ACC112 (cell line): ENCODE measurements around the gene ATXN1.

Experiments
- H2AFZ ChIP-seq: fragments of 200-600 bp; sonication (generic); one replicate; pipeline ENCODE4 v1.6.0; 2017; ENCODE audit warnings: antibody characterized with exemption, low read length; ENCODE audit not compliant: unreplicated experiment
- H3K27ac ChIP-seq: fragments of 200-600 bp; sonication (generic); 2 replicates; pipeline ENCODE4 v1.5.1; 2014; ENCODE audit warnings: low read depth, mild to moderate bottlenecking, antibody characterized with exemption, low read length, moderate library complexity
- H3K27me3 ChIP-seq: fragments of 200-600 bp; sonication (generic); 2 replicates; pipeline ENCODE4 v1.6.1; 2014; ENCODE audit warnings: mild to moderate bottlenecking, antibody characterized with exemption, low read length, moderate library complexity, mixed read lengths; ENCODE audit not compliant: insufficient read depth
- H3K36me3 ChIP-seq: fragments of 200-600 bp; sonication (generic); 2 replicates; pipeline ENCODE4 v1.6.1; 2016; ENCODE audit warnings: mild to moderate bottlenecking, antibody characterized with exemption, low read length, moderate library complexity, mixed read lengths; ENCODE audit not compliant: insufficient read depth
- H3K4me1 ChIP-seq: fragments of 200-600 bp; sonication (generic); one replicate; pipeline ENCODE4 v1.6.1; 2016; ENCODE audit warnings: low read length, mixed read lengths; ENCODE audit not compliant: insufficient read depth, unreplicated experiment, control insufficient read depth
- H3K4me3 ChIP-seq: fragments of 200-600 bp; sonication (generic); 2 replicates; pipeline ENCODE4 v1.5.1; 2014; ENCODE audit warnings: mild to moderate bottlenecking, low read depth, low read length
- H3K79me2 ChIP-seq: fragments of 200-600 bp; sonication (generic); one replicate; pipeline ENCODE4 v1.6.0; 2016; ENCODE audit warnings: low read length; ENCODE audit not compliant: control insufficient read depth, unreplicated experiment, insufficient read depth

ATXN1 gene

GRCh38 chr6:16434885-16435284 is 326.4 kb downstream of the ATXN1 start:
- H3K4me3 ChIP-seq = no peak overlapping the region
- H2AFZ ChIP-seq = no peak overlapping the region
- no peaks in the 10 kb centered on the region for H3K27me3 ChIP-seq
- no peaks in the 10 kb centered on the region for H3K79me2 ChIP-seq
- no peaks in the 10 kb centered on the region for H3K36me3 ChIP-seq
- H3K27ac ChIP-seq = no peak overlapping the region
- H3K4me1 ChIP-seq = peaks cover 12% of the 10 kb centered on the region

GRCh38 chr6:16433338-16433890 is 327.8 kb downstream of the ATXN1 start:
- no peak overlapping the region for H3K27ac ChIP-seq
- no peaks in the 10 kb centered on the region for H3K27me3 ChIP-seq
- peaks cover 8% of the 10 kb centered on the region for H3K4me1 ChIP-seq
- H3K79me2 ChIP-seq = no peaks in the 10 kb centered on the region
- no peaks in the 10 kb centered on the region for H3K36me3 ChIP-seq
- H2AFZ ChIP-seq = no peak overlapping the region
- no peak overlapping the region for H3K4me3 ChIP-seq

GRCh38 chr6:16432075-16433032 is 328.9 kb downstream of the ATXN1 start:
- Histone ChIP-seq H3K4me1 (peaks cover 8% of the 10 kb centered on the region), H3K27me3 (no peaks in the 10 kb centered on the region), H3K27ac (no peak overlapping the region), H2AFZ (no peak overlapping the region), H3K79me2 (no peaks in the 10 kb centered on the region), H3K4me3 (no peak overlapping the region), H3K36me3 (no peaks in the 10 kb centered on the region)

- Histone ChIP-seq H2AFZ (no peak overlapping the region), H3K4me3 (no peak overlapping the region), H3K36me3 (no peaks in the 10 kb centered on the region), H3K79me2 (no peaks in the 10 kb centered on the region), H3K27me3 (no peaks in the 10 kb centered on the region), H3K4me1 (peaks cover 8% of the 10 kb centered on the region), H3K27ac (no peak overlapping the region)
Observed at GRCh38 chr6:16431106-16431505, 330.2 kb downstream of the ATXN1 start.

GRCh38 chr6:16430391-16431089 is 330.7 kb downstream of the ATXN1 start:
- Histone ChIP-seq H3K79me2 (no peaks in the 10 kb centered on the region), H3K27me3 (no peaks in the 10 kb centered on the region), H3K4me1 (peaks cover 8% of the 10 kb centered on the region), H2AFZ (no peak overlapping the region), H3K27ac (no peak overlapping the region), H3K4me3 (no peak overlapping the region), H3K36me3 (no peaks in the 10 kb centered on the region)

GRCh38 chr6:16429669-16430068 is 331.6 kb downstream of the ATXN1 start:
- H3K27ac ChIP-seq = no peak overlapping the region
- H3K79me2 ChIP-seq = no peaks in the 10 kb centered on the region
- H3K27me3 ChIP-seq = no peaks in the 10 kb centered on the region
- no peak overlapping the region for H2AFZ ChIP-seq
- no peak overlapping the region for H3K4me3 ChIP-seq
- peaks cover 3% of the 10 kb centered on the region for H3K4me1 ChIP-seq
- no peaks in the 10 kb centered on the region for H3K36me3 ChIP-seq

GRCh38 chr6:16427124-16427523 is 334.1 kb downstream of the ATXN1 start:
- H3K4me3 ChIP-seq = no peak overlapping the region
- no peaks in the 10 kb centered on the region for H3K27me3 ChIP-seq
- no peak overlapping the region for H3K27ac ChIP-seq
- no peaks in the 10 kb centered on the region for H3K79me2 ChIP-seq
- H3K36me3 ChIP-seq = no peaks in the 10 kb centered on the region
- H2AFZ ChIP-seq = no peak overlapping the region
- peaks cover 2% of the 10 kb centered on the region for H3K4me1 ChIP-seq

GRCh38 chr6:16425881-16426615 is 335.2 kb downstream of the ATXN1 start:
- peaks cover 8% of the 10 kb centered on the region for H3K4me1 ChIP-seq

GRCh38 chr6:16421462-16421960 is 339.7 kb downstream of the ATXN1 start:
- H3K36me3 ChIP-seq = no peaks in the 10 kb centered on the region
- peak overlapping the region; percentile 54 for H3K4me3 ChIP-seq
- no peaks in the 10 kb centered on the region for H3K79me2 ChIP-seq
- H3K27ac ChIP-seq = peak overlapping the region; percentile 61
- peaks cover 16% of the 10 kb centered on the region for H3K4me1 ChIP-seq
- H3K27me3 ChIP-seq = no peaks in the 10 kb centered on the region
- peak overlapping the region; percentile 42 for H2AFZ ChIP-seq

More at GRCh38 chr6:16425881-16426615, 335.2 kb downstream of the ATXN1 start:
- no peak overlapping the region for H3K27ac ChIP-seq
- no peaks in the 10 kb centered on the region for H3K79me2 ChIP-seq
- no peaks in the 10 kb centered on the region for H3K27me3 ChIP-seq
- no peaks in the 10 kb centered on the region for H3K36me3 ChIP-seq
- no peak overlapping the region for H2AFZ ChIP-seq
- H3K4me3 ChIP-seq = no peak overlapping the region
